PFSK-1 (cell line): ENCODE results near the gene FGFR4.

Experiments
- FOXP2 ChIP-seq: optimal IDR thresholded peaks from 2 replicates; pipeline ENCODE3; 2011; ENCODE audit warnings: borderline replicate concordance, control low read depth, inconsistent platforms; ENCODE audit not compliant: insufficient read depth; ENCODE audit errors: extremely low read length, extremely low read depth
- POLR2AphosphoS5 ChIP-seq: IDR thresholded peaks from 2 replicates; pipeline ENCODE4 v1.6.1; 2012; ENCODE audit warnings: low read depth, mild to moderate bottlenecking, control low read depth, low read length, moderate library complexity
- SIN3A ChIP-seq: IDR thresholded peaks from 2 replicates; pipeline ENCODE4 v1.6.1; 2012; ENCODE audit warnings: mild to moderate bottlenecking, low read length, moderate library complexity, borderline replicate concordance; ENCODE audit not compliant: insufficient read depth
- TAF1 ChIP-seq: IDR thresholded peaks from 2 replicates; pipeline ENCODE4 v1.6.1; 2012; ENCODE audit warnings: low read length, control low read depth, borderline replicate concordance; ENCODE audit not compliant: insufficient read depth
- TF ChIP-seq, protein P1 (sequence below), 2 experiments: IDR thresholded peaks; 2 replicates each; pipeline versions ENCODE4 v1.6.1 to v1.8.0; 2011 to 2012; ENCODE audit warnings: low read depth in 2 of 2, low read length in 2 of 2, control low read depth in 1 of 2, inconsistent platforms in 1 of 2, mild to moderate bottlenecking in 1 of 2, moderate library complexity in 1 of 2; ENCODE audit not compliant: insufficient read depth in 1 of 2

The FGFR4 gene

DNA sequence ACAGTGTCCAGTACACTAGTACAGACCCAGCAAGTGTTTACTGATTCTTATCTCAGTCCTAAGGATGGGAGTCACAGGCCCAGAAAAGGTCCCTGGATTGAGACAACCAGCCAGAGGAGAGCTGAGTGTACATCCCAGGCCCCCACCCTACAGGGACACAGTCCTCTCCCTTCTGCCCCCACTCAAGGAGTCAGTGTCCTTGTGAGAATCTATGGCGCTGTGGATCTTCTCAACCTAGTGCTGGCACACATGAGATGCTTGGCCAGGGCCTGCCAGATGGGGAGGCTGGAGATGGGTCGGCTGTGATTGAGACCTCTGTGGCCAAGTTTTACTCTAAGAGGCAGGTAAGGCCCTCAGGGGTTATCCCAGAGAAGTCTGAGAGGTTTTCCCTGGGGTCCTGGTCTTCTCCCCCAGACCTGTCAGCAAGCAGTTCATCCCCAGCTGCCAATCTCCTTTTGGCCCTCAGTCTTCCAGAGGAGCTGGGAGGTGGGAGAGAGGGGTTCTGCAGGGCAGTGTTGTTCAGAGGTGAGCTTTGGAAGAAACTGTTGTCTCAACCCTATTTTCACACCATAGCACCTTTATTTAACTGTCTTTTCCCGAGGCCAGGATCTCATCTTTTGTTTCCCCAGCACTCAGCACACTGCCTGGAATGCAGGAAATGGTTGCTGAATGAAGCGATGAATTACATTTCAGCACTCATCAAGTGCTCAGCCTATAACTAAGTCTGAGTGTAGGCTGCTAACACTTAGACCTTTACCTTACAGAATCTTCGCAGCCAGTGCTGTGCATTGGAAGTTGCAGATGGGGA is 43.7 kb downstream of the FGFR4 start:
- TF ChIP-seq SIN3A, result no peak
- TF ChIP-seq, protein P1, sequence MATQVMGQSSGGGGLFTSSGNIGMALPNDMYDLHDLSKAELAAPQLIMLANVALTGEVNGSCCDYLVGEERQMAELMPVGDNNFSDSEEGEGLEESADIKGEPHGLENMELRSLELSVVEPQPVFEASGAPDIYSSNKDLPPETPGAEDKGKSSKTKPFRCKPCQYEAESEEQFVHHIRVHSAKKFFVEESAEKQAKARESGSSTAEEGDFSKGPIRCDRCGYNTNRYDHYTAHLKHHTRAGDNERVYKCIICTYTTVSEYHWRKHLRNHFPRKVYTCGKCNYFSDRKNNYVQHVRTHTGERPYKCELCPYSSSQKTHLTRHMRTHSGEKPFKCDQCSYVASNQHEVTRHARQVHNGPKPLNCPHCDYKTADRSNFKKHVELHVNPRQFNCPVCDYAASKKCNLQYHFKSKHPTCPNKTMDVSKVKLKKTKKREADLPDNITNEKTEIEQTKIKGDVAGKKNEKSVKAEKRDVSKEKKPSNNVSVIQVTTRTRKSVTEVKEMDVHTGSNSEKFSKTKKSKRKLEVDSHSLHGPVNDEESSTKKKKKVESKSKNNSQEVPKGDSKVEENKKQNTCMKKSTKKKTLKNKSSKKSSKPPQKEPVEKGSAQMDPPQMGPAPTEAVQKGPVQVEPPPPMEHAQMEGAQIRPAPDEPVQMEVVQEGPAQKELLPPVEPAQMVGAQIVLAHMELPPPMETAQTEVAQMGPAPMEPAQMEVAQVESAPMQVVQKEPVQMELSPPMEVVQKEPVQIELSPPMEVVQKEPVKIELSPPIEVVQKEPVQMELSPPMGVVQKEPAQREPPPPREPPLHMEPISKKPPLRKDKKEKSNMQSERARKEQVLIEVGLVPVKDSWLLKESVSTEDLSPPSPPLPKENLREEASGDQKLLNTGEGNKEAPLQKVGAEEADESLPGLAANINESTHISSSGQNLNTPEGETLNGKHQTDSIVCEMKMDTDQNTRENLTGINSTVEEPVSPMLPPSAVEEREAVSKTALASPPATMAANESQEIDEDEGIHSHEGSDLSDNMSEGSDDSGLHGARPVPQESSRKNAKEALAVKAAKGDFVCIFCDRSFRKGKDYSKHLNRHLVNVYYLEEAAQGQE (IDR thresholded peaks at IDR 0.05; ENCODE audit: insufficient read depth in 1 of 2, low read depth in 2 of 2, low read length in 2 of 2), result no peak
- no peak for TF ChIP-seq FOXP2
- no peak for TF ChIP-seq TAF1
- TF ChIP-seq POLR2AphosphoS5, result no peak

DNA sequence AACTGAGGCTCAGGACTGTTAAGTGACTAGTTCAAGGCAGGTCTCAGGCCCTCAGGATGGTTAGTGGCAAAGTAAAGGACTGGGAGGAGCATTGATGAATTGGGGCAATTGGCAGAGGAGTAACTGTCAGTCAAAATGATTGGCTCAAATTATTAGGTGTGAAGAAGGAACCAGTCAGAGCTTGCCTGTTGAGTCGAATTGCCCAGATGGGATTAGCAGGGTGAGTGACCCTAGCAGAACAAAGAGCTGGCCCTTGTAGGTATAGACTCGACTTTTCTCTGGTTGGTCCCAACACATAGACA is 44.3 kb downstream of the FGFR4 start:
- TF ChIP-seq SIN3A (no peak), FOXP2 (no peak), POLR2AphosphoS5 (no peak), TAF1 (no peak)
- TF ChIP-seq, protein P1 (IDR thresholded peaks at IDR 0.05; ENCODE audit: insufficient read depth in 1 of 2, low read depth in 2 of 2, low read length in 2 of 2), result no peak

DNA sequence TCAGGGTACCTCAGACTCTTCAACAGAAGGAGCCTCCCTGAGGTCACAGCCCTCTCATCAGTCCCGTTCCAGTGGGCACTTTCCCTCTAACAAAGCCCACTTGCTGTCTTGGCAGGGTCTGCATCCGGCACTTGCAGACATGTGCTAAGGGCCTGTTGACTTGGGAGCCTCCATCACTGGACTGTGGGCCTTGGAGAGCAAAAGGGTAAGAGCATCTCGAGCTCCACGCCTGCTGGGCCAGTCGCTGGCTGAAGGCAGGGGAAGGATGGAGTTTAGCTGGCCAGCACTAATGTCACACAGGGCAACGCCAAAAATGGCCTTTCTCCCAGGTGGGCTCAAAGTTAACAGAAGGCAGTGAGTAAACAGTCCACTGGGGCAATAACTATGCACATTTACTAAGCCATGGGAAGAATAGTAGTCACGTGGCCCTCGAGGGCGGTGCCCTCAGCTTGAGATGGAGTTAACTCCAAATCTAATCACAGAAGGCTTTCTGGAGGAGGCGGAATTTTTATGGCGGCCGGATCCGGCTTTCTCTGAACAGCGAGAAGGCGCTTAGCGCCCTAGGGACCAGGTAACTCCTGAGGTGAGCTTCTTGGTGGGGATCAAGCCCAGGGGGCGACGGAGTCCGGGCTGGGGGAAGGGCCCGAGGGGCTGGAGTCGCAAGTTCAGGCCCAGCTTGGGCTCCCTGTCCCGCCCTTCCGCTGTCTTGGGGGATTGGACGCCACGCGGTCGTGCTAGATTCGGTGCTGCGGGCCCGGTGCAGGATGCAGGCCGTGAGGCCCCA is 44.8 kb downstream of the FGFR4 start:
- no peak for TF ChIP-seq SIN3A
- TF ChIP-seq, protein P1 (IDR thresholded peaks at IDR 0.05; ENCODE audit: insufficient read depth in 1 of 2, low read depth in 2 of 2, low read length in 2 of 2), result no peak

DNA sequence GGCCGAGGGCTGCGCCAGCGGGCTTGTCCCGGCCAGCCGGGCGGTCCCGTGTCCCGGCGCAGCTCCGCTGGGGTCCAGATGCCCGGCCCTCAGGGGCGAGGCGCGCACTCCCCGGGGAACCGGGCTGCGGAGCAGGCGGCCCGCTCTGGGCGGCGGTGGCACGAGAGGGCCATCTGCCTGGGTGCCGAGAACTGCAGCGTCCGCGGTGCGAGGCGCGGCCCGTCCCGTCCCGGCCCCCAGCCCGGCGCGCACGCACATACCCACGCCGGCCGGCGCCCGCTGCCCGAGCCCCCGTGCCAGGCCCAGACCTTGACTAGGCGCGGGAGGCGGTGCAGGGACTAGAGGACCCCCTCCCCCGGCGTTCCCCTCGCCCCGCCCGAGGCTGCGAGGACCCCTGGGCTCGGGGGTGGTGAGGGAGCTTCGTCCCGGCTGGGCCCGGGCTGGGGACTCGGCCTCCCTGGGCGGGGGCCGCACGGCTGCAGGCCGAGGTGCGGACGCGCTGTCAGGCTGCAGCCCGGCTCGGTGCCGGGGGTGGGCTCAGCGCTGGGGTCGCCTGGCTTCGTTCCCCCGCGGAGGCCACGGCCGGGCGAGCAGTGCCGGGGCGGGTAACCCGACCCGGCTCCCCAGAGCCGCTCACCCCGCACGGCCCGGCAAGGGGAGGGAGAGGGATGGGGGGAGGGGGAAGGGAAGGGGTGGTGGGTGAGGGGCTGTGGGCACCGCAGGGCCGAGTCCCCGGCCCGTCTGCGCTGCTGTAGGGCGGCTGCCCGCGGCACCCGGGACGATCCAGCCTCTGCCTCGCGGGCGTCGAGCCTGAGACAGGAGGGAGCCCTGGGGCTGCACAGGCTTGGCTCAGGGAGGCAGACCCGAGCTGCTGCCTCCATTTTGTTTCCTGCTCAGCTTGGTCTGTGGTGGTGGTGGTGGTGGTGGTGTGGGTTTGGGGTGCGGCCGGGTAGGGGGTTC is 45.7 kb downstream of the FGFR4 start:
- TF ChIP-seq, protein P1 (IDR thresholded peaks at IDR 0.05; ENCODE audit: insufficient read depth in 1 of 2, low read depth in 2 of 2, low read length in 2 of 2), result no peak
- no peak for TF ChIP-seq POLR2AphosphoS5
- TF ChIP-seq FOXP2, result no peak
- TF ChIP-seq TAF1, result no peak
